ENCODE measurements around the gene ATG2A.

The ATG2A gene

DNA sequence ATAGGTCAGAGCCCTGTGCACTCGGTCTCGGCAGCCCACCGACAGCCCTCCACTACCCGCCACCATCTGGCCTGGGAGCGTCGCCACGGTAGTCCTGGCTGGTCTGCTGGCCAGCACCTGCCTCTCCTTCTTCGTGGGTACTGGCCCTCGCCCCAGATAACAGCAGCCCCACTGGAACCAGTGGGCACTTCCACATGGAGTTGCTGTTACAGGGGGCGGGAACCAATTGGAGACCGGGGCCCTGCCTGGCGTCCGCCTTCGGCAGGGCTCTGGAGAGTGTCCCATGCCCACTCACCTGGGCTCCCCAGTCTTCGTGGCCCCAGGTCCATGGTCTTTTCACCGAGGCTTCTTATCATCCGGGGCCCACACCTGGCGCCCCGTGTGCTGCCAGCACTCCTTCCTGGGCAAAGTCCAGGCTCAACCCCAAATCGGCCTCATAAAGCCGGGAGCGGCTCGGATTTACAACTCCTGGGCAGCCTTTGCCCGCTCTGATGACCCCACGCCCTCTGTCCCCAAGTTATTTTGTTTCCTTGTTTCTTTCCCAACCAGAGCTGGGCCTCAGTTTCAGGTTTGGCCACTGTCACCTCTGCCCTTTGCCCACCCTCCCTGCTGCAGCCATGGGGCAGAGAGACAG, 25.7 kb downstream of the ATG2A start:
- ATAC-seq (ENCODE audit: low read depth) (no peak), DNase-seq (ENCODE audit: low spot score in 2 of 2) (no peak)
- Mint-ChIP-seq H3K36me3 (no peaks in the 10 kb centered on the region), H3K27me3 (no peaks in the 10 kb centered on the region), H3K9me3 (no peaks in the 10 kb centered on the region), H3K4me3 (no peak overlapping the region), H3K27ac (no peak overlapping the region), H3K4me1 (peaks cover 13% of the 10 kb centered on the region)

DNA sequence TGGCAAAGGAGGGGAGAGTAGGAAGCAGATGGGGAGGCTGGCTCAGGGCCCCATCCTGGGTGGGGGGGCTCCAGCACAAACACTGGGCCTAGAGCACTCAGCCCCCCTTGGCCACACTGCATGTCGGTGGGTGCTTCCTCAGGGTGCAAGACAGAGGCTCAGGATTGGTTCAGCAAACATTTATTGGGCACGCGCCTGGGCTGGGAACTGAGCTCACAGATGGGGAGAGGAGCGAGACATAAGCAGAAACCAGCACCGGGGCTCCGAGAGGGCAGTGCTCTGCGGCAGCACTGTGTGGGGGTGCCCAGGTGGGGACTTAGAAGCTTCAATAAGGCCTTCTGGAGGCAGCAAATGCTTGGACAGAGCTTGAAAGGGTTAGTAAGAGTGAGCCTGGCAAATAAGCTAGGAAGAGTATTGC, 26.5 kb downstream of the ATG2A start:
- peaks cover 17% of the 10 kb centered on the region for H3K4me1 Mint-ChIP-seq
- no peak for DNase-seq (ENCODE audit: low spot score in 2 of 2)
- no peak for ATAC-seq (ENCODE audit: low read depth)
- H3K9me3 Mint-ChIP-seq: no peaks in the 10 kb centered on the region
- no peak overlapping the region for H3K4me3 Mint-ChIP-seq
- H3K27ac Mint-ChIP-seq: no peak overlapping the region
- H3K36me3 Mint-ChIP-seq: no peaks in the 10 kb centered on the region
- no peaks in the 10 kb centered on the region for H3K27me3 Mint-ChIP-seq

DNA sequence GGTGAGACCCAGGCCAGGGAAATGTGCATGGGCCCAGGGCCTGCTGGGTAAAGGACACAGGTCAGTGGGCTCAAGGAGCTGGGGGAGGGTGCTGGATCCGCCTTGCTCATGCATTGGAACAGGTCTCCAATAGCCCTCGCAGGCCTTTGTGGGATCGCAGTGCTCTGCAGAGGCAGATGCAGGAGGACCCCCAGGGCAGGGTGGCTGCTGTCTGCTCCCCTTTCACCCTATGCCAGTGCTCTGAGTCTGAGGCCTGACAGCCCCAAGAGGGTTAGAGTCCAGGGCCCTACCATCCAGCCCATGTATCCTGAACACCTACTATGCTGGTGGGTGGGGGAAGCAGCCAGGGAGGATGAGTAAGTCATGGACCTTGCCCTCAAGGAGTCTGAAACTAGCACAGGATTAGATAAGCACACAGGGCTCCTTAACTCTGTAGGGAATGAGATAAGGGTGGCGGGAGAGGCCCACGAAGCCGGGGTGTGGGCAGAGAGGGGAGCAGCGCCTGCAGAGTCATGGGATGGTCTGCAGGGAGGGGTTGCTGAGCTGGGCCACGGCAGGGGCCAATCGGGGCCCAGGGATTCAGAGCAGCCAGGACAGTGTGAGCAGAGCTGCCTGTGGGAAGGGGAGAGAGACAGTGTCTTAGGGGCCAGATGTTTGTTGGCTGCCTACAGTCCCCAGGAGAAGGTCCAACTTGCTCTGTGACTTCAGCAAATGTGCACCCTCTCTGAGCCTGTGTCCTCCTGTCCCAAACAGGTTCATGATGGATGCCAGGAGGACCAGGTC, 28.1 kb downstream of the ATG2A start:
- ATAC-seq (ENCODE audit: low read depth) (no peak), DNase-seq (ENCODE audit: low spot score in 2 of 2) (no peak)
- no peaks in the 10 kb centered on the region for H3K36me3 Mint-ChIP-seq
- no peaks in the 10 kb centered on the region for H3K9me3 Mint-ChIP-seq
- peaks cover 14% of the 10 kb centered on the region for H3K4me1 Mint-ChIP-seq
- H3K27me3 Mint-ChIP-seq: no peaks in the 10 kb centered on the region
- no peak overlapping the region for H3K4me3 Mint-ChIP-seq
- H3K27ac Mint-ChIP-seq: no peak overlapping the region

DNA sequence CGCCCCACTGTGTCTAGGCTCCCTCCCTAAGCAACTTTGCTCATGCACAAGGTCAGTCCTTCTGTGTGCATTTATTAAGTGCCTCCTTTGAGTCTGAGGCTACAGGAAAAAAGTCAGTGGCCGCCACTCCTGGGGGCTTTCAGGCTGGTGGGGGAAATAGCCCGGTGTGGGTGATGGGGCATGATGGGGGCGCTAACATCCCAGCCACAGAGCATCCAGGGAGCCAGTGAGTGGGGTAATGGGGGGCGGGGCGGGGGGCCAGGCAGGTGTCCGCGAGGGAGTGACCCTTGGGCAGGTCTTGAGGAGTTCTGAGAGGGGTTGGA, 28.6 kb downstream of the ATG2A start:
- Mint-ChIP-seq H3K27ac (peak overlapping the region; percentile 58), H3K4me3 (peak overlapping the region; percentile 82), H3K36me3 (no peaks in the 10 kb centered on the region), H3K4me1 (peaks cover 14% of the 10 kb centered on the region), H3K9me3 (no peaks in the 10 kb centered on the region), H3K27me3 (no peaks in the 10 kb centered on the region)
- no peak for ATAC-seq (ENCODE audit: low read depth)
- no peak for DNase-seq (ENCODE audit: low spot score in 2 of 2)

DNA sequence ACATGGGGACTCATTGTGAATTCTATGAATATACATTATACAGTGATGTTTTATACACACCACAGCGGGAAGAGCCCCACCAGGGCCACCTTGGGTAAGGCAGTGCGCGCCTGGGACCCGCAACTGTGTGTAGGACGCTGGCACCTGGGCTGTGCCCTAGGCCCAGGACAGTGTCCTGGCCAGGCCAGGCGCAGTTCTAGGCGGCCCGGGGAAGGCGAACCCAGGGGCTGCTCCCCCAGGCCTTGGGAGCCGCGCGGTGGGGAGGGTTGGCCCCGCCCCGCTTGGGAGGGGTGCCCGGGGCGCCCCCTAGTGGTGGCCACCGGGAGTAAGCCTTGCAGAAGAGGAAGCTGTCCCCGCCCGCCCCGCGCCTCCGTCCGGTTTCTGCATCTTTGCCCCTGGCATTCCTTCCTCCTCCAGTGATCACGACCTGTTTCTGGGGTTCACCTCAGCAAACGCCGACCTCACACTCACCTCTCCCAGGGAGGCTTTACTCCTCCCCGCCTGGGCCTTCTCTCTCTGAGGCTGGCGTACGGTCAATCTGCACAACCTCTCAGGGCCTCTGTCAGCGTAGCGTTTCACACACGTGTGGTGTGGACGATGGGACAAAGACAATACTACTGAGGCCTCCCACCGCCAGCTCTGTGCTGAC, 29.1 kb downstream of the ATG2A start:
- Mint-ChIP-seq H3K4me1 (peaks cover 14% of the 10 kb centered on the region), H3K27ac (peak overlapping the region; percentile 63), H3K4me3 (peak overlapping the region; percentile 82), H3K27me3 (no peaks in the 10 kb centered on the region), H3K36me3 (no peaks in the 10 kb centered on the region), H3K9me3 (no peaks in the 10 kb centered on the region)
- ATAC-seq (ENCODE audit: low read depth): peak; percentile 97
- peak; percentile 86 to 93 for DNase-seq (ENCODE audit: low spot score in 2 of 2)

DNA sequence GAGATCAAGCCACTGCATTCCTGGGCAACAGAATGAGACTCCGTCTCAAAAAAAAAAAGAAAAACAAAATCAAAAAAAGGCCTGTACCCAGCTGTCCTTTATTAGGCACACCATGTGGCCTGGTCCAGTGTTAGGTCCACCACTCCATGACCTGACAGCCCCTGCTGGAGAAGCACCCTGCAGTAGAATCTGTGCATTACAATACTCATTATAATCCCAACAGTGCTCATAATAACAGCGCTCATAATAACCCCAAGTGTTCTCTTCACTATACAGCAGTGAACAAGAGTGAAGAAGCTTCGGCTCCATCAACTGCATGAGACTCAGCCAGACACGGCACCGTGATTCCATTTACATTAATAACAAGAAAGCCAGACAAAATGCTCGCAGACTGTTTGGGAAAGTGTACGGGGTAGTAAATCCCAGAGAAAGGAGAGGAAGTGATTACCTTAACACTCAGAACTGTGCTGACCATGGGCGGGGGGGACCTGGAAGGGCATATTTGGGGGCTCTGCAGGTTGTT, 29.7 kb downstream of the ATG2A start:
- Mint-ChIP-seq H3K27me3 (no peaks in the 10 kb centered on the region), H3K36me3 (no peaks in the 10 kb centered on the region), H3K27ac (peak overlapping the region; percentile 63), H3K4me1 (peaks cover 14% of the 10 kb centered on the region), H3K4me3 (peak overlapping the region; percentile 11), H3K9me3 (no peaks in the 10 kb centered on the region)
- ATAC-seq (ENCODE audit: low read depth): no peak
- no peak for DNase-seq (ENCODE audit: low spot score in 2 of 2)

DNA sequence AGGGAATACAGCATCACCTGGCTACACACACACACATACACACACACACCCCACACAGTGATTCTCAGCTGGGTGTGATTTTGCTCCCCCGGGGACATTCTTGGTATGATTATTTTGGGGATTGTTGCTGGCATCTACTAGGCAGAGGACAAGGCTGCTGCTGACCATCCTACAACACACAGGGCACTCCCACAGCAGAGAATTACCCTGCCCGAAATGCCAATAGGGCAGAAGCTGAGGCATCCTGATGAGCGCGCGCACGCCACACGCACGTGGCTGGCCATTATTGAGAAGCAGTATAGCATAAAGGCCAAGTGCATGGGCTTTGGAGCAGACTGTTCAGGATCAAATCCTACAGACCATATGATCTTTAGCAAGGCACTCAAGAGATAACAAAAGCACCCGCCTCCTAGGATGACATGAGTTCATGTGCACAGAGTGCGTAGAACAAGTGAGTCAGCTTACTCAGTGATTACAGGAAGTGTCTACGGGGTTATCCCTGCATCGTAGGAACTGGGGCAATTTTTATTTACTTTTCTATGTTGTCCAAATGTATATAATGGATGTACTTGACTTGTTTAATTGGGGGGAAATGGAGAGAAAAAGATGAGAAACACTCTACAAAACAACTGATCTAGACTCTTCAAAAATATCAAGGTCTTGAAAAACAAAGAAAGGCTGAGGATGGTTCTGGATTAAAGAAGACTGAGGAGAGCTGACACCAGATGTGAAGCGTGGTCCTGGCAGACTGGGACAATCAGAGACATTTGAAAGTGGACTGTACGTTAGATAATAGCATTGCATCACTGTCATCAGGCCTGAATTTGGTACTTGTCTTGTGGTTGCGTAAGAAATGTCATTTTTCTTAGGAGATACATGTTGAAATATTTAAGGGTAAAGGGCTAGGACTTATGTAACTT, 31.4 kb downstream of the ATG2A start:
- H3K27ac Mint-ChIP-seq: peak overlapping the region; percentile 3
- no peak for ATAC-seq (ENCODE audit: low read depth)
- no peaks in the 10 kb centered on the region for H3K27me3 Mint-ChIP-seq
- H3K36me3 Mint-ChIP-seq: no peaks in the 10 kb centered on the region
- H3K9me3 Mint-ChIP-seq: no peaks in the 10 kb centered on the region
- DNase-seq (ENCODE audit: low spot score in 2 of 2): no peak
- H3K4me3 Mint-ChIP-seq: no peak overlapping the region
- H3K4me1 Mint-ChIP-seq: peaks cover 15% of the 10 kb centered on the region

DNA sequence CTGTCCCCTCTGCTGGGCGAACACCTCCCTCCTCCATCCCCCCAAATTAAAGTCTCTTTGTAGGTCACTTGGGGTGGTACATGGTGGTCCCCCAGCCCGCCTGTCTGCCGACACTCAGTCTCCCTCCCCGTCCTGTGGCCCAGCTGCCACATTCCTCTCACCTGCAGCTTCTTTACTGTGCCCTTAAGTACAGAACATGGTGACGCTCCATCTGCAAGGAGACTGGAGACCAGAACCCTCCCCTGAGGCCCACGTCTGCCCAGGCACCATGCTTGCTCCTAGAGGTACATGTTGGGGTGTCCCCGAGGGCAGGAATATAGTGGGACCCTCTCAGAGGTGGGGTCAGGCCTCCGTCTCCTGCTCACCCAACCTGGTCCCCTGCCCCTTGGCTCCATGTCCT, 33.0 kb downstream of the ATG2A start:
- Mint-ChIP-seq H3K27me3 (no peaks in the 10 kb centered on the region), H3K4me1 (peaks cover 30% of the 10 kb centered on the region), H3K4me3 (no peak overlapping the region), H3K9me3 (no peaks in the 10 kb centered on the region), H3K27ac (no peak overlapping the region), H3K36me3 (no peaks in the 10 kb centered on the region)
- DNase-seq (ENCODE audit: low spot score in 2 of 2) (no peak), ATAC-seq (ENCODE audit: low read depth) (no peak)

DNA sequence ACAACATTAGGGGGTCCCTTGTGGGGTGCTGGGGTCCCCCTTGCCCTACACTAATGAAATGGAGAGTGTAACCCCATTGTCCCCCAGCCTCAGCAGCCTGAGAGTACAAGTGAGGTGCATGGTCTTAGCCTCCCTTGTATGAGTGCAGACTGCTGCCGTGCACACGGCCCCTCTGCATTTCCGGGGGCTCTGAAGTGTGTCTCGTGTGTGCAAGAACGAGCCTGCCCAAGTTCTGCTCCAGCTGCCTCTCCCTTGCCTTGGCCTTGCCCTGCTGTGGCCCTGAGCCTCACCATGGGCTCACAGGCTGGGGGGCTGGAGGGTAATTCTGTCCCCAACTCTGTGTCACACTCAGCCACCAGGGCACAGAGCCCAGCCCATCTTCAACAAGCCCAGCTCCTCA, 33.4 kb downstream of the ATG2A start:
- H3K4me1 Mint-ChIP-seq: peaks cover 33% of the 10 kb centered on the region
- no peak overlapping the region for H3K4me3 Mint-ChIP-seq
- no peak for ATAC-seq (ENCODE audit: low read depth)
- DNase-seq (ENCODE audit: low spot score in 2 of 2): no peak
- no peaks in the 10 kb centered on the region for H3K9me3 Mint-ChIP-seq
- H3K36me3 Mint-ChIP-seq: no peaks in the 10 kb centered on the region
- H3K27me3 Mint-ChIP-seq: no peaks in the 10 kb centered on the region
- H3K27ac Mint-ChIP-seq: no peak overlapping the region

DNA sequence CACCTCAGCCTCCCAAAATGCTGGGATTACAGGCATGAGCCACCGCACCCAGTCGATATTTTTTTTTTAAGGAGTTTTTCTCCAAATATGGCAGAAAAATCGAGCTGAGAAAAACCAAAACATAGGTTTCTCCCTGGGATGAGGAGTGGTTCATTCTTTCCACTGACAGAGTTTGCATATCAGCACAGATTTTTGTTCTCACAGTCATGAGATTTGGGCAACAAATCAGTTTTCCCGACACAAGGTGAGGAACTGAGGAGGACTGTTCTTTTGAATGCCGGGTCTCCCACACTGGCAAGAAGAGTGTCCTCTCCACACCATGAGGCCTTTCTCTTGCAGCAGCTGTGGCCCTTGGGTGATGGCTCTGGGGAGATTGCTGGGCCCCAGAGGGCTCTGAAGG, 34.8 kb downstream of the ATG2A start:
- H3K4me3 Mint-ChIP-seq: no peak overlapping the region
- no peak for ATAC-seq (ENCODE audit: low read depth)
- DNase-seq (ENCODE audit: low spot score in 2 of 2): no peak
- no peaks in the 10 kb centered on the region for H3K9me3 Mint-ChIP-seq
- H3K27ac Mint-ChIP-seq: no peak overlapping the region
- peaks cover 25% of the 10 kb centered on the region for H3K4me1 Mint-ChIP-seq
- H3K36me3 Mint-ChIP-seq: no peaks in the 10 kb centered on the region
- no peaks in the 10 kb centered on the region for H3K27me3 Mint-ChIP-seq

DNA sequence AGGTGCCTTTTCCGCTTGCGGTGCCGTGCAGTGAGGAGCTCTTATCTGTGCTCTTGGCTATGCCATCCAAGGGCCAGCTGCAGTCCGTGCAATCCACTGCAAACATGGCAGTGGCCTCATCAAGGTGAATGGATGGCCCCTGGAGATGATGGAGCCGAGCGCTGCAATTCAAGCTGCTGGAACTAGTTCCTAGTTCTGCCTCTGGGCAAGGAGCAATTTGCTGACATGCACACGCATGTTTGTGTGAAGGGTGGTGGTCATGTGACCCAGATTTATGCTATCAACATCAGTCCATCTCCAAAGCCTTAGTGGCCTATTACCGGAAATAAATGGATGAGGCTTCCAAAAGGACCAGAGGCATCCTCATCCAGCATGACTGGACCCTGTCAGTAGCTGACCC, 35.5 kb downstream of the ATG2A start:
- no peak overlapping the region for H3K4me3 Mint-ChIP-seq
- no peaks in the 10 kb centered on the region for H3K27me3 Mint-ChIP-seq
- H3K27ac Mint-ChIP-seq: no peak overlapping the region
- ATAC-seq (ENCODE audit: low read depth) (no peak), DNase-seq (ENCODE audit: low spot score in 2 of 2) (no peak)
- H3K36me3 Mint-ChIP-seq: peaks cover 5% of the 10 kb centered on the region
- H3K4me1 Mint-ChIP-seq: peaks cover 30% of the 10 kb centered on the region
- H3K9me3 Mint-ChIP-seq: no peaks in the 10 kb centered on the region

DNA sequence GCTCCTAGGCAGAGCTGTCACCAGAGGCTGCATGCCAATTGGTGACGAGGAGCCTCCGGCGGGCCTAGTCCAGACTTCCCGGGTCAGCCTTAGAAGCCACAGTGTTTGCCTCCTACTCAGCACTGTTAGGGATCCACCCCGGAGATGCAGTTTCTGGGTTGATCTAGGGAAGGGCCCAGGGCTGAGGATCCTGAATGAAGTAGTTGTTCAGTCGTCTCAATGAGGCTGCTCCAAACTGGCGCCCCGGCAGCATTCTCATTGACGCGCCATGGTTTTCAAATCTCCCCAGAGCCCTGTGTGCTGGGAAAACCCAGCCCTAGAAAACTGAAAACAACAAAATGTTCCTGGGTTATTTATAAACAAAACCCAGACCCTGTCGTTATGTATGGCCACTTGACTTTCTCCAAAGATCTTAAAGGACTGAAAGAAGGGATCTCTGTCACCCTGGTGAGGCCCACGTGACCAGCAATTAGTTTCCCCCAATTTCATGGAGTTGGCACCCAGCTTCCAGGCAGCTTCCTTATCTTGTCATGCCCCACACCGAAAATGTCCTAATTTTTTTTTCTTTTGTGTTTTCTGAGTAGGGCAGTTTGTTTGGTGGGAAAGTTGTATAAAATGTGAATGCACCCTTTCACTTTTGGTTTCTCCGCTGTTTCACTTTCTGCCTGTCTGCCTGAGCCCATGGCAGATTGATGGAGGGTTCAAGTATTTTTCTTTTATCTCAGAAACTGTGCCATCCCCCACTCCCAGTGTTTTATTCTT, 36.6 kb downstream of the ATG2A start:
- Mint-ChIP-seq H3K9me3 (no peaks in the 10 kb centered on the region), H3K4me1 (peaks cover 37% of the 10 kb centered on the region), H3K4me3 (peak overlapping the region; percentile 61), H3K27ac (peak overlapping the region; percentile 91), H3K36me3 (peaks cover 6% of the 10 kb centered on the region), H3K27me3 (no peaks in the 10 kb centered on the region)
- ATAC-seq (ENCODE audit: low read depth) (no peak), DNase-seq (ENCODE audit: low spot score in 2 of 2) (no peak)

DNA sequence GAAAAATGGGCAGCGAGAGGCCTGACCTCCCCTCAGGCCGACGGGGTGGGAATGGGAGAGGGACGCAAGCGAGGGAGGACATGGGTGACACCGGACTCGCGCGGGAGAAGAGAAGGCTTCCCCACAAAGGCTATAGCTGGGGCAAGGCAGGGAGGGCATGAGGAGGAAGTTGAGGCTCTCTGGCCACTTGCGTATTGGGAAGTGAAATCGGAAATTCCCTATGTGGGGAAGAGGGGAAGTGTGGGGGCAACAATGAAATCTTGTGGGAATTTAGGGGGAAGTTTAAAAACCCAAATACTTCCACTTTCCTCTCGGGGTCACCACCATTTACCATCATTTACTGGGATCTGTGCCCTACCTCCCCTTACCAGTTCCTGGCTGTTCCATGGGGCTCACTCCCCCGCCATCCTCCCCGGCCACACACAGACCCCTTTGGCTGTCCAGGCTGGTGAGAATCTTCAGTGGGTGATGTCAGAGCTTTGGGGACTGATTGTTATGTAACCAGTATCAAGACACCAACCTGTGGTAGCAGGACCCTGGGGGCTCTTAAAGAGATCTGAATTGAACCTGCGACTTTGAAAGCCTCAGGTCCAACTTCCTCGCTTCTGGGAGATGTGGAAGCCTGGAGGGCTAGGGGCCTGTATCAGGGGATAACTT, 37.6 kb downstream of the ATG2A start:
- peak overlapping the region; percentile 96 for H3K4me3 Mint-ChIP-seq
- no peaks in the 10 kb centered on the region for H3K27me3 Mint-ChIP-seq
- DNase-seq (ENCODE audit: low spot score in 2 of 2): no peak
- peak overlapping the region; percentile 91 for H3K27ac Mint-ChIP-seq
- no peaks in the 10 kb centered on the region for H3K9me3 Mint-ChIP-seq
- no peak for ATAC-seq (ENCODE audit: low read depth)
- H3K4me1 Mint-ChIP-seq: peaks cover 47% of the 10 kb centered on the region
- H3K36me3 Mint-ChIP-seq: peaks cover 10% of the 10 kb centered on the region
